GM18508 (cell line): Measurements from ENCODE around the gene PTGIR.

Experiments
- ATAC-seq: cut with Tn5 transposase; IDR thresholded peaks from one replicate; pipeline ENCODE4 v1.9.1; 2021; ENCODE audit warnings: moderate number of reproducible peaks; ENCODE audit not compliant: insufficient read depth, unreplicated experiment

Gene PTGIR

GRCh38 chr19:46618670-46619231 lies 6.1 kb downstream of the PTGIR start:
- ATAC-seq: no peak

- no peak for ATAC-seq
Observed at GRCh38 chr19:46617601-46618000, 7.3 kb downstream of the PTGIR start.

GRCh38 chr19:46616631-46617322 lies 8.1 kb downstream of the PTGIR start:
- no peak for ATAC-seq

GRCh38 chr19:46615966-46616365 lies 8.9 kb downstream of the PTGIR start:
- no peak for ATAC-seq

- ATAC-seq: no peak
Observed at GRCh38 chr19:46614114-46614722, 10.7 kb downstream of the PTGIR start.

- ATAC-seq: no peak
Observed at GRCh38 chr19:46613525-46613924, 11.4 kb downstream of the PTGIR start.

GRCh38 chr19:46611776-46612175 lies 13.1 kb downstream of the PTGIR start:
- no peak for ATAC-seq

- no peak for ATAC-seq
Observed at GRCh38 chr19:46610851-46611770, 13.8 kb downstream of the PTGIR start.

GRCh38 chr19:46610413-46610775 lies 14.5 kb downstream of the PTGIR start:
- no peak for ATAC-seq

GRCh38 chr19:46609511-46610412 lies 15.1 kb downstream of the PTGIR start:
- ATAC-seq: no peak

- no peak for ATAC-seq
Observed at GRCh38 chr19:46608581-46609345, 16.1 kb downstream of the PTGIR start.

GRCh38 chr19:46608178-46608577 lies 16.7 kb downstream of the PTGIR start:
- no peak for ATAC-seq

- no peak for ATAC-seq
Observed at GRCh38 chr19:46607448-46607841, 17.4 kb downstream of the PTGIR start.

GRCh38 chr19:46606681-46607447 lies 18.0 kb downstream of the PTGIR start:
- no peak for ATAC-seq

- no peak for ATAC-seq
Observed at GRCh38 chr19:46606019-46606418, 18.9 kb downstream of the PTGIR start.

GRCh38 chr19:46605356-46605821 lies 19.5 kb downstream of the PTGIR start:
- no peak for ATAC-seq

GRCh38 chr19:46604781-46605355 lies 20.0 kb downstream of the PTGIR start:
- ATAC-seq: no peak

- no peak for ATAC-seq
Observed at GRCh38 chr19:46603752-46604231, 21.1 kb downstream of the PTGIR start.
